ENCODE results near the gene MXRA8.
"Not testable (repeated sequence)": the region's sequence is repeated elsewhere in the genome, so short reads cannot be mapped to it uniquely, and the experiment has no call there.

MXRA8 gene

GRCh38 chr1:1318777-1319645 lies 39.3 kb downstream of the MXRA8 start:
- no peak for DNase-seq

- DNase-seq, result peak in 1 of 2 experiments; percentile 9
These were observed 40.2 kb downstream of the MXRA8 start for GRCh38 chr1:1318131-1318652.

GRCh38 chr1:1317420-1317819 lies 40.9 kb downstream of the MXRA8 start:
- no peak for DNase-seq

- DNase-seq, result not testable (repeated sequence)
These were observed 42.2 kb downstream of the MXRA8 start for GRCh38 chr1:1316199-1316598.

GRCh38 chr1:1315435-1315954 lies 42.9 kb downstream of the MXRA8 start:
- no peak for DNase-seq

- DNase-seq, result no peak
These were observed 43.5 kb downstream of the MXRA8 start for GRCh38 chr1:1314678-1315335.

GRCh38 chr1:1314237-1314586 lies 44.1 kb downstream of the MXRA8 start:
- DNase-seq, result no peak

- no peak for DNase-seq
These were observed 44.7 kb downstream of the MXRA8 start for GRCh38 chr1:1313500-1314236.

GRCh38 chr1:1312450-1313314 lies 45.7 kb downstream of the MXRA8 start:
- no peak for DNase-seq

- no peak for DNase-seq
These were observed 46.9 kb downstream of the MXRA8 start for GRCh38 chr1:1311107-1312104.

GRCh38 chr1:1310476-1311053 lies 47.8 kb downstream of the MXRA8 start:
- DNase-seq, result no peak

- DNase-seq, result no peak
These were observed 48.3 kb downstream of the MXRA8 start for GRCh38 chr1:1310109-1310385.

GRCh38 chr1:1309251-1310108 lies 48.9 kb downstream of the MXRA8 start:
- DNase-seq, result no peak

- DNase-seq, result no peak
These were observed 49.6 kb downstream of the MXRA8 start for GRCh38 chr1:1308756-1309250.

GRCh38 chr1:1307923-1308755 lies 50.2 kb downstream of the MXRA8 start, which contains the start of the genes ACAP3 and PUSL1:
ACAP3 (minus strand) TSS chr1:1307930; CDS start chr1:1307815, 115 bp downstream.
PUSL1 (plus strand) TSS chr1:1308597; CDS start chr1:1308644, 47 bp downstream.
- DNase-seq, result peak; percentile 72 to 76

GRCh38 chr1:1307261-1307922 lies 51.0 kb downstream of the MXRA8 start:
- DNase-seq, result no peak

- DNase-seq, result no peak
These were observed 51.6 kb downstream of the MXRA8 start for GRCh38 chr1:1306661-1307260.

Measured in Kasumi-1 (cell line).